DMS153 (cell line): ENCODE measurements around the gene TXNRD3.
A peak's percentile ranks its signal among the peaks of the same experiment; 100 is the strongest.

Experiments
- DNase-seq: peaks from one replicate; lab custom pipeline; 2025; lab: John Stamatoyannopoulos, UW

Gene TXNRD3

GRCh38 chr3:126654571-126655383 lies at the start of gene TXNRD3:
Gene TXNRD3, minus strand, starts transcription at chr3:126655124.
- peak; percentile 66 for DNase-seq

- DNase-seq: peak; percentile 90
These were observed 48.9 kb upstream of the TXNRD3 start, which contains the start of gene CHCHD6 for GRCh38 chr3:126703512-126704493. Gene CHCHD6, plus strand, starts transcription at chr3:126704240. Its CDS starts 73 bp downstream, at chr3:126704313.

GRCh38 chr3:126699011-126699410 lies 44.1 kb upstream of the TXNRD3 start:
- DNase-seq: no peak

- DNase-seq: no peak
These were observed 41.9 kb upstream of the TXNRD3 start for GRCh38 chr3:126696701-126697267.

- DNase-seq: no peak
These were observed 39.0 kb upstream of the TXNRD3 start for GRCh38 chr3:126693921-126694320.

GRCh38 chr3:126692858-126693257 lies 37.9 kb upstream of the TXNRD3 start:
- DNase-seq: no peak

DNA sequence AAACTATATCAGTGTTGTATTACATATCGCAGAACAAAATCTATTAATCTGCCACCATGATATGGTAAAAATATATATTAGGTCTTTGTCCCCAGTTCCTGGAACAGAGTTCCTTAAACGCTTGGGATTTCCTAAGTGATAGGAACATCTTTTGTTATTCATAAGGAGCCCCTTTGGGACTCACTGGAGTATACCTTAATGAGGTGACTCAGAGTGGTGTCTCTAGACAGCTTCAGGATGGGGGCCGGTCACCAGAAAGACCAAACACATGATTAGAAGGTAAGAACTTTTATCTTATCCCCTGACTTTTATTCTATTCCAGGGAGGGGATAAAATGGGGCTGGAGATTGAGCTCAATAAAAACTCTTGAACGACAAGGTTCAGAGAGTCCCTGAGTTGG lies 36.8 kb upstream of the TXNRD3 start:
- no peak for DNase-seq

DNA sequence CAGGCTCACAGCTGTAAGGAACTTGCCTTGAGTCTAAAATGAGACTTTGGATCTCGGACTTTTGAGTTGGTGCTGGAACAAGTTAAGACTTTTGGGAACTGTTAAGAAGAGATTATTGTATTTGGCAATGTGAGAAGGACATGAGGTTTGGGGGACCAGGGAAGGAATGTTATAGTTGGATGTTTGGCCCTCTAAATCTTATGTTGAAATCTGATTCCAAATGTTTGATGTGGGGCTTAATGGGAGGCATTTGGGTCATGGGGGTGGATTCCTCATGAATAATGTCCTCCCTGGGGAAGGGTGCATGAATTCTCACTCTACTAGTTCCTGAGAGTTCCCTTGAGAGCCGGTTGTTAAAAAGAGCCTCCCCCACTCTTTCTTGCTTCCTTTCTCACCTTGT lies 30.6 kb upstream of the TXNRD3 start:
- no peak for DNase-seq

- no peak for DNase-seq
These were observed 30.1 kb upstream of the TXNRD3 start for GRCh38 chr3:126685021-126685420.

DNA sequence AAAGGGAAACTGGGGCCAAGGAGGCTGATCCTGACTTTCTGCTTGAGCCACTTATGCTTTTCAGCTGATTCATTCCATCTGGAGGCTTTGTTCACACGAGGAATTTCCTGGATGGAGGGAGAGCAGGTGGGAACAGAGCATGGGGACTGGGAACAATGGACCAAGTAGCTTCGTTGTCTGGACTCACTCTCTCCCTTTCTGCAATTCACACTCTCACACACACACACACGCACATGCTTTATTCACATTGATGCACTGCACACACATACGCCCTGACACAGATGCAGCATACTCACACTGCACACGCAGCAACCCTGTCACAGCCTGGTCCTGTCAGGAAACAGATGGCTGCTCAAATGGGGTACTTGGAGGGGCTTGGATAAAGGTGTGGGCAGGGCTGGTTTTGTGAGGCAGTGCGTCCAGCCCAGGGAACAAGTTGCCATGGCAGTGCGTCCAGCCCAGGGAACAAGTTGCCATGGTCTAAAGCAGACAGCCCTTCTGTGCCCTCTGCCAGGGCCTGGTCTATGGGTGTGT lies 29.4 kb upstream of the TXNRD3 start:
- peak; percentile 45 for DNase-seq

DNA sequence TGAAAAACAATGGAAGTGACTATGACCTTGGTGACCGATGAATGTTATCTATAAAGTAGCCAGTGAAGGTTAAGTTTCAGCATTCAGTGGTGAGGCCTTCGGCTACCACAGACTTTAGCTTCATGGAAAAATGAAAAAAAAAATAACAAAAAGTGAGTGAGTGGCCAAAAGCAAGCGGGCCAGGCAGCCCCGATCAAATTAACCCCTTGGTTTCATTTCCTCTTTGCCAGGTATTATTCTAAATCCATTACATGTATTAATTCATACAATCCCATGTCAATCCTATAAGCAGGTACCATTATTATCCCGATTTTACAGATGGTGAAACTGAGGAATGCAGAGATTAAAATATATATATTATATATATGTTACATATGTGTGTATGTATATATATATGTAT lies 28.1 kb upstream of the TXNRD3 start:
- no peak for DNase-seq

DNA sequence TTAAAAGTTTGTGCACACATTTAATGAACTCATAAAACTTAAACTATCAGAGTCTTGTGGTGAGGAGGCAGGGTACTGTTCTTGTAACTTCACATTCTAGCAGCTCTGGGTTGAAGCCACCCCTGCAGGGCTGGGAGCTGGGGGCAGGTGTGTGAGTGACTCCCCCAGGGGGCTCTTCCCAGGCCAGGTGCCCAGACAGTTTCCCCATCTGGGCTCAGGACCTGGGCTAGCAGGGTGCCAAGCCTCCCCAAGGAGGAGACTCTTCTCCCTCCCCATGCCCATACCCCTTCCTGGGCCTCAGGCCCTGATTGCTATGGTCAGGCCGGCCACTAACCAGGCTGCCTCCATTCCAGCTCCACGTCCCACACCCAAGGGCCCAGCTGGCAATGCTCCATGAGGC lies 27.1 kb upstream of the TXNRD3 start:
- no peak for DNase-seq

DNA sequence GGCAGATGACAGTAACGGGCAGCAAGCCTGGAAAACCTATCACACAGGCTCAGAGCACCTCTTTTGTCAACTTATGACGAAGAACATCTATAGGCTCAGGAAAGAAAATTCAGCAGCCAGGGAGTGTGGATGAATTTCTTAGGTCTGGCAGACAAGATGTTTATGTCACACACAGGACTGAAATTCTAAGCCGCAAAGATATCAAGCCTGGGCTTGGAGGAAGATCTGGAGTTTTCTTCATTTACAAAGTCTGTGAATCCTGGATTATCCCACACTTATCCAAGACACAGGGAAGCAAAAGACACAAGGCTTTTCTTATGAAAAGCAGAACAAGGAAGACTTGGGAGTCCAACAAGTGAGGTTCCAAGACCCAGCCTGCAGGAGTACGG lies 25.7 kb upstream of the TXNRD3 start:
- no peak for DNase-seq

DNA sequence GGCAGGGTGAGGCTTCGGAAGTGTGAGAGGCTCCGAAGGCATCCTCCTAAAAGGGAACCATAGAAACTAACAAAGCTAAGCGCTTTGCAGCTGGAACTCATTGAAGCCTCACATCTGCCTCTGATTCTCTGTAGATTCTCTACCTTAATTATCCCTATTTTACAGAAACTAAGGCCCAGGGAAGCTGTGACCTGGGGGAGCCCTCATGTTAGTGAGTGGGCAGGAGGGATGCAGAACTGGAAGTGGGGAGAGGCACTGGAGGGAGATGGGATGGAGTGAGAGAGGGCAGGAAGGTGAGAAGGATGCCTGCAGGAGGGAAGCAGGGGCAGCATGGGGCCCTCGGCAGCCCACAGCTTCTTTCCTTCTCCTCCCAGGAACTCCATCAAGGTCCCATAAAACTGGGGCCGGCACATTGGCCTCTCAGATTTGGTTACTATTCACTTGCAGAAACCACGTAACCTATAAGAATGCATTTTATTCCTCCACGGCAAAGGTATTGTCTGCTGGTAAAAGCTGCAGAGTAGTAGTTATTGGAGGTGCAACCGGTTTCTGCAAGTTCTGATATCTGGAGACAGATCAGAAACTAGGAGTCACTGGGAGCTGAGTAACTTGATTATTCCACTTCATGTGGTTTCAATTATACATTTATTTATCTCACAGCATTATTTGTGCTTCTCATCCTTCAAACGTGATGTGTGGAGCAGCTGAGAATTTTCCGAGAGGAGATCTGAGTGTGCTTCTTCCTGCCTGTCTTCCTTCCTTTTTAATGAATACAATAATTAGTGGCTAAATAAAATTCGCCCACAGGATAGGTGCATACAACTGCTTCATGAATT lies 25.1 kb upstream of the TXNRD3 start:
- no peak for DNase-seq

GRCh38 chr3:126679318-126679751 lies 24.4 kb upstream of the TXNRD3 start:
- peak; percentile 10 for DNase-seq

DNA sequence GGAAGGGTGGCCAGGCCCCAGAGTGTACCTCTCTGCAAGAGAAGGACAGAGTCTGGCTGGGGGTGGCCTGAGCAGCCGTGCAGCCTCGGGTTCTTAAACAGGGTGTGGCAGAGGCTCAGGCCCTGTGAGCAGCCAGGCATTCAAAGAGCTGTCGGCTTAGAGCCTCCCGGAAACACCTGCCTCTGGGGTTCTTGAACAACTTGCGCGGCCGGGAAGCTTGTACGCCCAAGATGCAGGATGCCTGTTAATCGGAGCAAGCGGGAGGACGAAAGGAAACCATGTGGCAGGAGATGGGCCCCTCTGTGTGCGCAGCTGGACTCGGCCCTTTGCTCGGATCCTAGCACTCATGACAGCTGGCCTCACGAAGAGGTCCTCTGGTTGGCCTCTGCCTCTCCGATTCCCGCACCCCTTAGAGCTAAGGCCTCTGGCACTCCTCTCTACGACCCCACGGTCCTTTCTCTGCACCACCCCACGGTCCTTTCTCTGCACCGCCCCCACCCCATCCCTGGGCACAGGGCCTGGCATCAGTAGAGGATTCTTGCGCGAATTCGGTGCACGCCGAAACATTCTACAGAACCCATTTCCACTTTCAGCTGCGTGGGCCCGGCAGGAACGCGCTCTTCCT lies 23.9 kb upstream of the TXNRD3 start:
- peak; percentile 17 for DNase-seq

DNA sequence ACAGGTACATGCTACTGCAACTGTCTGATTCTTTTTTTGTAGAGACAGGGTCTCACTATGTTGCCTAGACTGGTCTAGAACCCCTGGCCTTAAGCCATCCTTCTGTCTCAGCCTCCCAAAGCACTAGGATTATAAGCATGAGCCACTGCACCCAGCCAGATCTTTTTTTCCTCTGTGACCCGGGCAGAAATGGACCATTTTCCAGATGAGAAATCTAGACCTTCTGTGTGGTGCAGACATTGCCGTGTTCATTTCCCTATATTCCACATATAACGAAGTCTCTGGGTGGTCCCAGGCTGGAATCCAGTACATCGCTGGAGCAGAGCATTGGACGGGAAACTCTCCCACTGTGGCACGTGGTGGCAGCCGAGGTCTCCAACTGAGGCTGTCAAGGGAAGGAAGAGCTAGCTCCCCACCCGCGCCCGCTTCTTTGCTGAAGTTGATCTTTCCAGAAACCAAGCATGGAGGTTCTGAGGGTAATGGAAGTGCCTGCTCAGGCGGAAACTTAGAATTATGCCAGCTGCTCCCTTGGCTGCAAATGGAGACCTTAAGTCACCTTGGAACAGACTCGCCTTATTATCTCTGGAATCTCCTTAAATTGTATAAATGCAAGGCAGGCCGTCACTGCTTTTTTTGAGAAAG lies 23.1 kb upstream of the TXNRD3 start:
- no peak for DNase-seq

- DNase-seq: no peak
These were observed 22.2 kb upstream of the TXNRD3 start for GRCh38 chr3:126676919-126677705.

DNA sequence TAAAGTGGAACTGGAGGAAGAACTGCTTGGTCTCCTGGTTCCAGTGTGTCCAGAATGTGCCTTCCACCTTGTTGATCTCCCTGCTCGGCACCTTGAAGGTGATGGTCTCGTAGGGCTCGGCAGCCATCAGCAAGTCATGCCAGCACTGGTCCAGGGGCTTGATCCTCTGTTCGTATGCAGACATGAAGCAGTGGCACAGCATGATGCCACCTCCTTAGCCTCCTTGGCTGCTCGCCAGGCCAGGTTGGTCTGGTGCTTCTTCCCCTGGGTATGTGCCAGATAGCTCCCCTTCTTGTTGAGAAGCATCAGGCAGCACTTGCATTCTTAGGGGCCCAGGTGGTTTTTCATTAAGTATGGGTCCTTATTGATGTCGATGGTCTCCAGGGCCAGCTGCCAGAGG lies 17.8 kb upstream of the TXNRD3 start:
- DNase-seq: no peak
